ENCODE measurements around the gene FGFR3.

The FGFR3 gene

DNA sequence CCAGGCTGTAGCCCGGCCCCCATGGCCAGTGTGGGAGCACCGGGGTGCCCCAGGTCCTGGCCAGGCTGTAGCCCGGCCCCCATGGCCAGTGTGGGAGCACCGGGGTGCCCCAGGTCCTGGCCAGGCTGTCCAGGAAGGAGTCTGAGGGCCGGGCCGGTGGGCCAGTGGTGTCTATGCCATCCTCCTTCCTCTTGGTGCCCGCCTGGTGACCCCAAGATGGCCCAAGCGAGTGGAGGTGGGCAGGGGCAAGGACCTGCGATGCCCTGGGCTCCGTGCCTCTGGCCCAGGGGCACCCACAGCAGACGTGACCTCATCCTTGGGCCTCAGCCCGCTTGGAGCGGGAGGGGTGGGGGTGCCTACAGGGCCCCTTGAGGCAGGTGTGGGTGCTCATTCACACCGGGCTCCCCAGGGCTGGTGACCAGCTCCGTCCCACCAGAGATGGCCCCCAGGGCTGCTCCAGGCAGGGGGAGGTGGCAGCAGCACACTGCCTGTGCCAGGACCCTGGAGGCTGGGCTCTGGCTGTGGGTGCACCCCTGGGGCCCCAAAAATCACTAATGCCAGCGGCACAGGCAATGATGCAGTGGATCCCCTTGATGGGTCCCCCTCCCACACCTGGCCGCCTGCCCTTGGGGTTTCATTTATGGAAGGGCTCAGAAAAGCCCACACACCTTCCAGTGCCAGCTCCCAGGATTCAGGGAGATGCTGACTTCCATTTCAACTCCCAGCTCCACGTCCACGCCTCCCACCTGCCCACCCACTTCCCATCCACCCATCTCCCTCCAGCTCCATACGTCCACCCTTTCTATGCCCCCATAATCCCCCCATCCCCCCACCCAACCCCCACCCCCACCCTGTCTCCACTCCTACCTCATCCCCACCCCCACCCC lies 36.0 kb upstream of the FGFR3 start:
- DNase-seq (ENCODE audit: low read depth in 2 of 2), result no peak

DNA sequence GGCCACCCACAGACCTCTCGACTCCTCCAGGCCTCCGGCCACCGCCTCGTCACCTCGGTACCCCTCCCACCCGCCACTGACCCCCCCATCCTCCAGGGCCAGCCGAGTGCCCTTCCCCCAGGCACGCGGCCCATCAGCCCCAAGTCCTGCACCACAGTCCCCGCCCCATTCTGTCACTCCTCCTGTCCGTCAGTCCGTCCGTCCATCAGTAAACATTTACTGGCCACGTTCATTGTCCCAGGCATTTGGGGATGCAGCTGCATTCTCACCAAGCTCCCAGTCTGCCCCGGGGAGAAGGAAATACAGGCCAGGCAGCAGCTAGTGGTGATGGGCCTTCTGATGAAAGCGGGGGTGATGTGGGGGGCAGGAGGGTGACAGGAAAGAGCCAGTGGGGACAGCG lies 35.3 kb upstream of the FGFR3 start:
- no peak for DNase-seq (ENCODE audit: low read depth in 2 of 2)

DNA sequence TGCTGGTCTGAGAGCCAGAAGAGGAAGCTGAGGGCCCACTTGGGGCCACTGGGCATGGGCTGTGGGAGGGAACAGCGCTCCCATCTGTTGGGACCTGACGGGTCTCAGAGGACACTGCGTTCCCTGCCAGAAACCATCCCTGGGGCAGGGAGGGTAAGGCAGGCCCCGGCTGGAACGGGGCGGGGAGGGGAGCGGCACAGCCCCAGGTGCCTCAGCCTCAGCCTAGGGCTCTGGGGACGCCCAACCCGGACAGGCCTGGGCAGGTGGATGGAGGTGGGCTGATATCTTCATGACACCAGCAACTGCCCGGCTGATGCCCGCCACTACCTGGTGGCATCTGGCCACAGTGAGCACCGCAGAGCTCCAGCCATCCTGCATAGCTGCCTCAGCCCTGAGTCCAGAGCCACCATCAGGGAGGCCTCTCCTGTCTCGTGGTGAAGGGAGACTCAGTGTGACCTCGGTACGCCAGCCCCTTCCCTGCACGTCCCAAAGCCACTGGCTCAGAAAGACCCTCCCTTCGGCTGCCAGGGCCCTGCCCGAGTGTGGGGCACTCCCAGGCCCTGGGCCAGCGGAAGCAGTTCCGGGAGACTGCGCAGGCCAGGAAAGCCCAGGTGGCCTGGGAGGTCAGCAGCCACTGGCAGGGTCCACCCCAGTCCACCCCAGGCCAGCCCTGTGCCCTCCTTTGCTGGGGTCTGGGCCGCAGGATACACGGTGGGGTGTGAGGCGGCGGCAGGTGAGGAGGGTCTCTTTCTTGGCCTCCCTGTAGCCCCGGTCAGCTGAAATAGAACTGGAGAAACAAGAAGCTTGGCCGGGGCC lies 34.6 kb upstream of the FGFR3 start:
- DNase-seq (ENCODE audit: low read depth in 2 of 2), result no peak

DNA sequence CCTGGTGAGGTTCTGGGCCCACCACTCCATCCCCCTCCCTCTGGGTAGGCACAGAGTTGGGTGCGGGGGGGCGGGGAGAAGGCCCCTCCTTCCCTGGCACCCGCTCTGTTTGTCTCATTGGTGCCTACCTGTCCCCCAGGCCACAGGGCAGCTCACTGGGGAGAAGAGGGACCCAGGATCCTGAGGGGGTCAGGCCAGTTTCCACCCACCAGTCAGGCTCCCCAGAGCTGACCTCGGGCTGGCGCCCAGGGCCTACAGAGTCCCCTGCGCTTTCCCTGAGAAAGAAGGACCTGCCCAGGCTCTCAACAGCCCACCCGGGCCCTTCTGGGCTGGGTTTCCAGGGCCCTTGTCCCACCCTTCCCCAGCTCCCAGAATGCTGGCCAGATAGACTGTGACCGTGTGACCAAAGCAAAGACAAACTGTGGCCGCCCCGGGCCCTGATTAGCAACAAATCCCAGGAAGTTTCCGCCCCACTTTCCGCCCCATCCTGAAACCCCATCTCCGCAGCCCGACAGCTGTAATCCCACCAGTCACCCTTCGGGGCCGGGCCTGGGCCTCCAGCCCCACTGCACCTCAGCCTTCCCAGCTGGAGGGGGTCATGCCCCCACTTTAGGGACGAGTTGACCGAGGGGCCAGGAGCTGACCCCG lies 33.8 kb upstream of the FGFR3 start:
- DNase-seq (ENCODE audit: low read depth in 2 of 2), result no peak

DNA sequence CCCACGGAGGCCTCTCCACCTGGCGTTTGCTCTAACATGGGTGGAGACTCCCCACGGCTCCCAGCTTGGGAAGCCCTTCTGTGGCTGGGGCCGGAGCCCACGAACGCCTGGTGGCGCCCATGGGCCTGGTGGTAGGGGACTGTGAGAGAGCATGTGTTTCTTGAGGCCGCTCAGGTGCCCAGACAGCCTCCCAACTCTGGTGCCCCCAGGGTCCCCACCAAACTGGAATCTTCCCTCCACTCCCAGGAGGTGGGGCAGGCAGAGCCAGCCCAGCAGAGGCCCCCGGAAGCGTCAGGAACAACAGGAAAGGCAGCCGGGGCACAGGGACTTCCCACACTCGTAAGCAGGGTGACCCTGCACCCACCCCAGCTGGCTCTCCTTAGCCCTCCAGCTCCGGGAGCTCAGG lies 33.3 kb upstream of the FGFR3 start:
- DNase-seq (ENCODE audit: low read depth in 2 of 2), result no peak

DNA sequence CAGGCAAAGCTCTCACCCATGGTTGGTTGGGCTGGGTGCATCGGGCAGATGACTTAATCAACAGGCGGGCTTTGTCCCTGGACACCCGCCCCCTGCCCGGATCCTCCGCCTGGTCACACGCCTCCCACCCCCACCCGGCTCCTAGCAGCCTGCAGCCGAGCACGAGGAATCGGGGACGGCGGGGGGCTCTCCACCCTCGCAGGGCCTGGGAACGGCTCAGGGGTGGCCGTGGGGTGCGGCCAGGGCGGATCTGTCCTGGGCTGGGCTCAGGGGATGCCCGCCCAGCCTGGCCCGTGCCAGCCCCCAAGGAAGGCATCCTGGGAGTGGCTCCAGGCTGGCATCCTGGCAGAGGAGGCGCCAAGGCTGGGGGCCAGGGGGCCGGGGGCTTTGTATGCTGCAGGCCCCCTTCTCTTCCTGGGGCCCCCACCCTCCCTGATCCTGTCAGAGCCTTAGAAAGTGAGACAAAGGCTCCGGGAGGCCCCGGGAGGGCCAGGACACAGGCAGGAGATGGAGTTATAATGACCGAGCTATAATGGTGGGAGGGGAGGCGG lies 32.5 kb upstream of the FGFR3 start:
- no peak for DNase-seq (ENCODE audit: low read depth in 2 of 2)

DNA sequence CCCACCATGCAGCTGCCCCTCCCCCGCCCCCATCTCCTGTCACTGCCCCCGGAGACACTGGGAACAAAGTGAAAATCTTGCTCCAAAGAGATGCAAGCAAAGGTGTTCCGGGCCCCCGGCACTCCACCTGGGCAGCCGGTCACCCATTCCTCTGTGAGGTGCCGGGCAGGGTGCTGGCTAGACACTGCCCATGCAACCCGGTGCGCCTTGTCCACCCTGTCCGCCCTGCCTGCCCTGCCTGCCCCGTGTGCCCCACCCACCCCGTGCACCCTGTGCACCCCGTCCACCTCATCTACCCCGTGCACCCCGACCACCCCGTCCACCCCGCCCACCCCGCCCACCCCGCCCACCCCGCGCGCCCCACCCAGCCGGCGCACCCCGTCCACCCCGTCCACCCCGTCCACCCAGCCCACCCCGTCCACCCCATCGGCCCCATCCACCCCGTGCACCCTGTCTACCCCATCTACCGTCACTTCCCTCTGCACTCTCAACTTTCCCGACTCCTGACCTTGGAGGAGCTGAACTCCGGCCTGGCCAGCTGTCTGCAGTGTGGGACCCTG lies 31.9 kb upstream of the FGFR3 start:
- no peak for DNase-seq (ENCODE audit: low read depth in 2 of 2)

DNA sequence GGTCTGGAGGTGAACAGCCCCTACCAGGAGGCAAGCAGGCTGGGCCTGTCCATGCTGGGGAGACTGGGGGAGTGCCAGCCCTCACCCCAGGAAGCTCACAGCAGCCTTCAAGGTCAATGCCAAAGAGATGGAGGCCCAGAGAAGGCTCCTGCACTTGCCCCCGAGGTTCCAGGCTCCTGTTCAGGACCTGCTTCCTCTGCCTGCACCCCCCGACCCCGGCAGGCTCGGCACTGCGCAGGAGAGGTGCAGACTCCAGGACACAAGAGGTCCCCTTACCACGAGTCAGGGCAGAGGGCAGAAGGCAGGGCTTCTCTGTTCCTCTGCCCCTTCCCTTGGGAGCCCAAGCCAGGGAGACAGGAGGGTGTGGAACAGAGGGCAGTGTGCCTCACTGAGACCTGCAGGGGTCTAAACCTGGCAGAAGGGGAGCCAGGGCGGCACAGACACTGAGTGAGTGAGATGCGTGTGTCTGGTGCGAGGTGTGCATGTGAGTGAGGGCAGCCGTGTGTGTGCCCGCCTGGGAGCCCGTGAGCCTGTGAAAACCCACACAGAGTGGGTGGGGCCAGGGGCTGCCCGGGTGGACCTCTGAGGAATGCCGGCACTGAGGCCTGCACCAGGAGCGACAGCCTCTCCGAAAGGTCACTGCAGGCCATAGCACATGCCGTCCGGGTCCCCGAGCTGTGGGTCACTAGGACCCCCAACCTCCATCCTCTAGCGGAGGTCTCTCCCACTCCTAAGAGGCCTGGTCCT lies 30.7 kb upstream of the FGFR3 start:
- no peak for DNase-seq (ENCODE audit: low read depth in 2 of 2)

DNA sequence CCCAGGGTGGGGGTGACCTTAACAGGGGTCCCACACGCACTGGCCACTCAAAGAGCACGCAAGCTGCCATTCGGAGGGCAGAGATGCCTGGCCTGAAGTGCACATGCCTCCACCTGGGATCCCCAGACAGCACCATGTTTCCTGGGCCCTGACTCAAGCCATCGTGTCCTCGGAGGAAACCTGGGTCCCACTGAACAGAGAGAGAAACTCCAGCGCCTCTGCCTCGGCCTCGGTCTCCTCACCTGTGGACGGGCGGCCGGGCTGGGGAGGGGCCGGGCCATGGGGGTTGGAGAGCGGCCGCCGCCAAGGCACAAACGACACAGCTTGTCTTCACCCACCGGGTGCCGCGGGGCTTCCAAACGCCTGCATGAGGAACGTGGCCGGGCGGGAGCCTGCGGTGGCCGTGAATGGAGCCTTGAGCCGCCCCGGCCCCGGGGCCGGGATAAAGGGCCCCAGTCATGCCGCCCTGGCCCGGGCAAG lies 30.0 kb upstream of the FGFR3 start:
- no peak for DNase-seq (ENCODE audit: low read depth in 2 of 2)

DNA sequence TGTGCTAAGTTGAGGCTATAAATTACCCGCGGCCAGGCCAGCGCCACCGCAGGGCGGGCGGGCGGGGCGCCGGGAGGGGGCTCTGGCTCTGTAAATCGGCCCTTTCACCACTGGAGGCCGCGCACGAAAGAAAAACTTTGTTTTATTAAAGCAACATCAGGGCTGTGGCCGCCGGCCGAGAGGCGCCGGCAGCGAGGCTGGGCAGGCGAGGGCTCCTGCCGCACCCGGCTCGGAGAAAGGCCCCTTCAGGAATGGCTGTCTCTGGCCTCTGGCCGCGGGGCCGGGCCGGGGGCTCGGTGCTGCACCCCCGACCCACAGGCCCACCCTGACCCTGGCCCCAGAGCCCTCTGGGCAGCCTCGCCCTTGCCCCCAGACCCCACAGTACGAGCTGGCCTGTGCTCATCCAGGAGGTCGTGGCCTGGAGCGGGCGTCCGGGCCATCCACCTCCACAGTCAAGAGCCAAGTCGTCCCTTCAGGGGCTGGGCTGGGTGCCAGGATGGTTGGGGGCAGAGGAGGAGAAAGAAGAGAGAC lies 29.5 kb upstream of the FGFR3 start:
- no peak for DNase-seq (ENCODE audit: low read depth in 2 of 2)

DNA sequence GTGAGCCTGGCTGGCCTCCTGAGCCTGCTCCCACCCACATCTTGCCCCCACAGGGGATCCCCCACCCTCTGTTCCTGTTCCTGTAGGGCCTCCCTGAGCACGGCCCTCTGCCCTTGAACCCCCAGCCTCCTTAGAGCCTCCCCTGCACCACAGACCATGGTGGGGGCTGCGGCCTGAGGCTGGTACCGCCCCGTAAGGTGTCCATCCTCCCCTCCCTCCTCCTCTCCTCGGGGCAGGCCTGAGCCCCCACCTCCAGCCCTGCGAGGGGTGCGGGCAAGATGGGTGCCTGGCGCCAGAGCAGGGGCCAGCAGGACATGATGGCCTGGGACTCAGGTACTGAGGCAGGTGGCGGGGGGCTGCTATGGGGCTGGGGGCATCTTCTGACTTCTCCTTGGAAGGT lies 28.4 kb upstream of the FGFR3 start:
- no peak for DNase-seq (ENCODE audit: low read depth in 2 of 2)

DNA sequence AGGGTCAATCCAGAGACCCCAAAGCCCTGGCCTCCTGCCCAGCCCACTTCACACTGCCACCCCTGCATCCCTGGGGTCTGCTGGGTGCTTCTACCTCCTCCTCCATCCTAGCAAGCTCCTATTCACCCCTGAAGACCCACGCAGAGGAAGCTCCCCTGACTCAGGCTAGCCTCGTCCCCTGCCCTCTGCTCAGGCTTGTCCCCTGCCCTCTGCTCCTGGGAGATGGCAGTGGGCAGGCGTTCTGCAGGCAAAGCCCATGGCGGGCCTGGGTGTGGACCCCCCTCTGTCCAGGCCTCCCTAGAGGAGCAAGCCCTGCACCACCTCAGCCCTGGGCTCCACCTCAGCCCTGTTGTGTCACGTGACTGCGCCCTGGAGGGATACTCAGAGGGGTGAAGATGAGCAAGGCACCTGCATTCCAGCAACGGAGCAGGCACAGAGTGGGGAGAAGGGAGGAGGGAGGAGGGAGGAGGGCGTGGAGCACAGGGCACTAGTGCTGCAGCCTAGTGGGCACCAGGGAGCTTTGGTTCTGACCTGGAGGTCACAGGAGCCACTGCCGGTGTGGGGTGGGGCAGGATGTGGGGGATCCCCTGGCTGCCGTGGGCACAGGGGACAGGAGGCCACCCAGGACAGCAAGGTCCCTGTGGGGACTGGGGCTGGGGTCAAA lies 27.6 kb upstream of the FGFR3 start:
- DNase-seq (ENCODE audit: low read depth in 2 of 2), result no peak

DNA sequence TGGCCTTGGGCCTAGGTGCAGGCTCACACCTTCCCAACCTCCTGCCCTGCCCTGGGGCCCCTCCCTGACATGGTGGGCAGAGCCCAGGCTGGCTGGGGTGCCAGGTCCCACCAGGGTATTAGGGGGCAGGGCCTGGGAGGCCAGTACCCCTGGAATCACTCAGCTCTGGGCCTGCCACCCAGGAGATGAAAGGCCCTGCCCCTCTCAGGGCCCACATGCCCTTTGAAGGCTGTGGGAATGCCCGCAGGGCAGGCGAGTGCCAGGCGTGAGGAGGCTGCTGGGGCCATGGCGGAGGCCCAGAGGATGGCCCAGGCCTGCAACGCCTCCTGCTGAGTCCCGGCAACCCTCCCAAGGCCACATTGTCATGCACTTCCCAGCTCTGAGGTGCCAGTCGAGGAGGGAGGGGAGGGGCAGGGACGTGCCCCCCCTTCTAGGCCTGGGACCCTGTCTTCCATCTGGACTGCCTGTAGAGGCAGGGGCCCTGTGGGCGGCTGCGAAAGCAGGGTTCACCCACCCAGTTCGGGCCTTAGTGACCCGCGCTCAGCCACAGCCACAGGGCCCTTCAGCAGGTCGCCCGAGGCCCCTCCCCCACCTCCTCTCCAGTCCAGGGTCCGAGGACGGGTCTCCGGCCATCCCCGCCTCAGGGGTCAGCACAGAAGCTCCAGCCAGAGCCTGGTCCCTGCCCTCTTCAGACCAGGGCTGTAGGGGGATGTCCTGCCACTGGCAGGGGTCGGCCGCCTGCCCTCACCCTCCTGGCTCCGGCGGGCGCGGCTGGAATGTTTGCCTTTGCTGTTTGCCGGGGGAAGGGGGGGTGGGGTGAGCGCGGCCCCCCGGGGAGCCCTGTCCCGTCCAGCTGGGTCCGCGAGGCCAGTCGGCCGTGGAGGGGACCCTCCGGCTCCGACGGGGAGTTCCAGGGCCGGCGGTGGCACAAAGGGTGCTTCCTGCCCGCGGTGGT lies 26.7 kb upstream of the FGFR3 start:
- DNase-seq (ENCODE audit: low read depth in 2 of 2), result no peak

DNA sequence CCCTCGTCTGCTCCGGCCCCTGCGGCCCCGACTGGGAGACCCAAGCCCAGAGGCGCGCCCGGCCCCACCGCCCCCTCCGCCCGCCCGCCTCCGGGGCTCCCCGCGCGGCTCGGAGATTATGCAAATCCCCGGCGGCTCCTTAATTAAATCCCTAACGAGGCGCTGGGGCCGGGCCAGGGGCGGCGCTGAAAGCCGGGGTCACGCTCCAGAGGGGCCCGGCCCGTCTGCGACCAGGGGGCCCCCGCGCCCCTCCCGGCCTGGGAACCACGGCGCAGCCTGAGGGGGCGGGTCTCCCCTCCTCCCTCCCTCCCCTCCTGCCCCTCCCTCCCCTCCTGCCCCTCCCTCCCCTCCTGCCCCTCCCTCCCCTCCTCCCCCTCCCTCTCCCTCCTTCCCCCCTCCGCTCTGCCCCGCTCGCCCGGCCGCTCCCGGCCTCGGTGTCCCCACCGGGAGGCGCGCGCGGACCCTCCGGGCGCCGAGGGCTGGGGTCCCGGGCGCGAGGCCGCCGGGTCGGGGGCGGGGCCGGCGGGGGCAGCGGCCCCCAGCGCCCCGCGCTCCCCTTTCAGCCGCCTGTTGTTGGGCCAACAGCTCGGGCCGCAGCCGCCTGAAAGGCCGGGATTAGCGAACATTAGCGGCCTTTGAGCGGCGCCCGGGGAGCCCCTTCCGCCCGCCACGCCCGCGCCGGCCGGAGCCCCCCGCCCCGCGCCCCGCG lies 25.9 kb upstream of the FGFR3 start:
- DNase-seq (ENCODE audit: low read depth in 2 of 2), result no peak

DNA sequence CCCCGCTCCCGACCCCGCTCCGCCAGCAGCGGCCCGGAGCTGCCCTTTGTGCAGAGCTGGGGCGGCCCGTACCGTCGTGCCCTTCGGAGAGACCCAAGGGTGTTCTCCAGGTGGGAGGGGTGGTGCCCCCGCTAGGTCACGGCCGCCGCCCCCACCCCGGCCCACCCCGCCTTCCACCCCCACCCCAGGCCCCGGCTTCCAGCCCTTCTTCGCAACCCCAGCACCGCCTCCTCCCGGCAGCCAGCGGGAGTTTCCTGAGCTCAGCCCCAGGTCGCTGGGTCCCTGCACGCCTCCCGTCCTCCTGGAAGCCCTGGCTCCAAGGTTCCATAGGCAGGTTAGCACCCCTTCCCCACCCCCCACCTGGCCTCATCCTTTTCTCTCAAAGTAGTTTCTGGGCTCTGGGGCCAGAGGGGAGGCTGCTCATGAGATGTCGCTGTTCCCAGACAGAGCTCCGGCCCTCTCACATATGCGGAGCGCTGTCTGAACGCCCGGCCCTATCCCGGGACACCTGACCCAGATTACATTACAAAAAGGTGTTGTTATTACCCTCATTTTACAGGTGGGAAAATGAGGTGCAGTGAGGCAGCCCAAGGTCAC lies 25.2 kb upstream of the FGFR3 start:
- DNase-seq (ENCODE audit: low read depth in 2 of 2), result no peak

DNA sequence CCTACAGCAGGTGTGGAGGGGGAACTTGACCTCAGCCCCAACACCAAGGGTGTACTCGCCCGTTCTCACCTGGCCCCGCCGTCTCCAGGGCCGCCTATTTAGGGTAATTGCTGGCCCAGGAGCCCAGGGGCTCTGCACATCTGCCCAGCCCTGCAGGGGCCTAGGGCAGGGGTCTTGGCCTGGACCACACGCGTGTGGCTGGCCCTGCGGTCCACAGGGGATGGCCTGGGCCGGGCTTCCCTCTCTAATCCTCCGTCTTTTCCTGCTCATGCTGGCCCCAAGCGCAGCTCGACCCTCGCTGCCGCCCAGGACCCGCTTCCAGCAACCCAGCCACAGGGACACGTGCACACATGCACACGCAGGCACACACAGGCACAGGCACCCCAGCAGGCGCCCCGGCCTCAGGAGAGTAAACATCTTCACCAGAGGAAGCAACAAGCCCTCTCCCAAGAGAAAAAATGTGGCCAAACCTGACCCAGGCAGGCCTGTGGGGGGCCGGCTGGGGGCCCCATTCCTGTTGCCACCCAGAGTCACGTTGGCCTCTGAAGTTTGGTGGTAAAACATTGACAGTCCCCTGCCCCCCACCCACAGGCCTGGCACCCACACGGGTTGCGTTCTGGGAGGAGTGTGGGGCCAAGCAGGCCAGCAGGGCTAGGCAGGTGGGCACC lies 24.6 kb upstream of the FGFR3 start:
- DNase-seq (ENCODE audit: low read depth in 2 of 2), result no peak

DNA sequence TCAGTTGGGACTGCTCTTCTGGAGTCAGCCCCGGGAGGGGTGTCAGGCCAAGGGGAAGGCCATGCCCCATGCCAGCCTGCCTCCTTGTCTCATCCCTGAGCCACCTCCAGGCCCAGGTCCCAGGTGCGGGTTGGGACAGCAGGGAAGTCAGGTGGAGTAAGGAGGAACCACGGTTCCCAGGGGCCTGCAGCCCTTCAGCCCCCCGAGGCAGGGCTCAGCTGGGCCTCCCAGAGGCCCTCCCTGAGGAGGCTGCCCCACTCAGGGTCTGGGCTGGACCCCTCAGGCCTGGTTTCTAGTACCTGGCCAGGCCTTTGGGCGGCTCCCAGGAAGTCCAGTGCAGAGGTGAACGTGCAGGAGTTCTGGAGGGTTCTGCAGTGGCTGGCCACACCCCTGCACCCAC lies 23.4 kb upstream of the FGFR3 start:
- DNase-seq (ENCODE audit: low read depth in 2 of 2), result no peak
